Cortex of kidney (tissue), 1 donor: ENCODE data around the gene PARK7.

Experiments
- DNase-seq: peaks from one replicate; lab custom pipeline; 2025; lab: John Stamatoyannopoulos, UW

The PARK7 gene

GRCh38 chr1:7984811-7985210 lies 23.3 kb downstream of the PARK7 start:
- no peak for DNase-seq

- no peak for DNase-seq
Observed at GRCh38 chr1:7985851-7986612, 24.5 kb downstream of the PARK7 start.

DNA sequence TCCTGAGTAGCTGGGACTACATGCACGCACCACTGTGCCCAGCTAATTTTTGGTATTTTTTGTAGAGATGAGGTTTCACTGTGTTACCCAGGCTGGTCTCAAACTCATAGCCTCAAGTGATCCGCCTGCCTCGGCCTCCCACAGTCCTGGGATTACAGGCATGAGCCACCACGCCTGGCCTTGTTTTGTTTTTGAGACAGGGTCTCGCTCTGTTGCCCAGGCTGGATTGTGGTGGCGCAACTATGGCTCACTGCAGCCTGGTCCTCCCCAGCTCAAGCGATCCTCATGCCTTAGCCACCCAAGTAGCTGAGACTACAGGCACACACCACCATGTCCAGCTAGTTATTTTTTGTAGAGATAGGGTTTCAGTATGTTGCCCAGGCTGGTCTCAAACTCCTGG lies 26.0 kb downstream of the PARK7 start:
- no peak for DNase-seq

DNA sequence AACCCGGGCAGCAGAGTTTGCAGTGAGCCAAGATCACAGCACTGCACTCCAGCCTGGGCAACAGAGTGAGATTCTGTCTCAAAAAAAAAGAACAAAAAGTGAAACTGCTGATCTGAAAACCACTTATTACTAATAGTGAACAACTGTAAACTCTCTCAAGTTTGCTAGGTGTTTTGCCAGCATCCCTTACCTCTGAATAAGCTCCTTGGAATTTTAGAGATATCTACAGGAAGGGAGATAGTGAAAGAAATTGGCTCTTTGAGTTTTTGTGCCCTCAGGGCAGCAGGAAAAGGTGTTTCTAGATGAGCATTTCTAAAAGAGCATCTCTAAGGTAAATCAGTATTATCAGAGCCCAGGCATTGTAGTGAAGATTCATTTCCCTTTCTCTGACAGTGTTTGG lies 27.1 kb downstream of the PARK7 start:
- no peak for DNase-seq

DNA sequence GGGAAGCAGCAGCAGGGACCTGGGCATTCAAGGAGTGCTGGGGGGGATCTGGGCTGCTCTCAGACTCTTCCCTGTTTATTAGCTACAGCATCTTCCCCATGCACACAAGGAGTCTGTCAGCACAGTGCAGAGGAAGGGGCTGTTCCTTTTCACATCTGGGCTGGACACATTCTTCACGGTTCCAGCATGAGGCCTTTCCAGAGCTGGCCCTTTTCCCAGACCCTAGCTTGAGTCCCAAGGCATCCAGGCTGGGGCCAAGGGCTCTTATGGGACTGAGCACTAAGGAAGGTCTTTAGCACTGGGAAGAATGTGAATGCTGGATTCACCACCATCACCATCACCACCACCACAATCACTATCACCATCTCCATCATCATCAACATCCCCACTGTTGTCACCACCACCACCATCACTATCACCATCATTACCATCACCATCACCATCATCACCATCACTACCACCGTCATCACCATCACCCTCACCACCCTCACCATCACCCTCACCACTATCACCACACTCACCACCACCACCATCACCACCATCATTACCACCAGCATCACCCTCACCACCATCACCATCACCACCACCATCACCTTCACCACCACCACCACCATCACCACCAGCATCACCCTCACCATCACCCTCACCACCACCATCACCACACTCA lies 28.4 kb downstream of the PARK7 start:
- DNase-seq = no peak

DNA sequence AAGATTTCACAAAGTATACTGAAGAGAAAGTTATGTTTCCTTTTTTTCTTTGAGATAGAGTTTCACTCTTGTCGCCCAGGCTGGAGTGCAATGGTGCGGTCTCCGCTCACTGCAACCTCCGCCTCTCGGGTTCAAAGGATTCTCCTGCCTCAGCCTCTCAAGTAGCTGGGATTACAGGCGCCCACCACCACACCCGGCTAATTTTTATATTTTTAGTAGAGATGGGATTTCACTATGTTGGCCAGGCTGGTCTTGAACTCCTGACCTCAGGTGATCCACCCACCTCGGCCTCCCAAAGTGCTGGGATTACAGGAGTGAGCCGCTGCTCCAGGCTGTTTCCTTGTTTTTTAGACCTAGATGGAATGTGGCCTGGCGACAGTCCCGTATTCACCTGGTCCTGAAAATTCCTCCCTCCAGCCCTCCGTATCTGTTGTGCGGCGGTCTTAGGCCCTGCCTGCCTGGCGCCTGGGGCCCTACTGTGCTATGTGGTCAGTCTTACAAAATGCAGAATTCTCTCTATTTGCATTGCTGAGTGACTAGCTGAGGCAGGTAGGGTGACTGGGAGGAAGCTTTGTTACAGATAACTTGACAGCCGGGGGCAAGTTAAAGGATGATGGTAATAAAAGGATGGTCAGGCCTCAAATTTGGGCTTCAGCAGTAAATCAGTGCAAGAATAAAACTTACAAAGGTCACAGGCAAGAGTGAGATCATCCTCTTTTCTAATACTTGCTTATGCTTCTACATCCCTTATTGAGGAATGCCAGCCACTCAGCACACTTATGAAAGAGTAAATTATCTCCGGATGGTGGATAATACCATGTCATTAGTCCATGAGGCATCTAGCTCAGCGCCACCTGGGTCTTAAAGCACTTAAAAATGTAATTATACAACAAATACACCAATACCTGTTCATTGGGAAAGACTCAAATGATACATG lies 30.3 kb downstream of the PARK7 start:
- DNase-seq = no peak

DNA sequence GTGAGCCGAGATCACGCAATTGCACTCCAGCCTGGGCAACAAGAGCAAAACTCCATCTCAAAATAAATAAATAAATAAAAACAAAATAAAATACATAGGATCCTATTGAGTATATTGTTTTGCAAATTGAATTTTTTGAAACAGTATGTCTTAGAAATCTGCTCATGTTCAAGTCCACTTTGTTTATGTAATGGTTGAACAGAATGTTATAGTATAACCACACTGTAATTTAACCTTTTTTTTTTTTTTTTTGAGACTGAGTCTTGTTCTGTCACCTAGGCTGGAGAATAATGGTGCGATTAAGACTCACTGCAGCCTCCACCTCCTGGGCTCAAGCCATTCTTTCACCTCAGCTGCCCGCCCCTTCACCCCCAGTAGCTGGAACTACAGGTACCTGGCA lies 31.4 kb downstream of the PARK7 start:
- no peak for DNase-seq

DNA sequence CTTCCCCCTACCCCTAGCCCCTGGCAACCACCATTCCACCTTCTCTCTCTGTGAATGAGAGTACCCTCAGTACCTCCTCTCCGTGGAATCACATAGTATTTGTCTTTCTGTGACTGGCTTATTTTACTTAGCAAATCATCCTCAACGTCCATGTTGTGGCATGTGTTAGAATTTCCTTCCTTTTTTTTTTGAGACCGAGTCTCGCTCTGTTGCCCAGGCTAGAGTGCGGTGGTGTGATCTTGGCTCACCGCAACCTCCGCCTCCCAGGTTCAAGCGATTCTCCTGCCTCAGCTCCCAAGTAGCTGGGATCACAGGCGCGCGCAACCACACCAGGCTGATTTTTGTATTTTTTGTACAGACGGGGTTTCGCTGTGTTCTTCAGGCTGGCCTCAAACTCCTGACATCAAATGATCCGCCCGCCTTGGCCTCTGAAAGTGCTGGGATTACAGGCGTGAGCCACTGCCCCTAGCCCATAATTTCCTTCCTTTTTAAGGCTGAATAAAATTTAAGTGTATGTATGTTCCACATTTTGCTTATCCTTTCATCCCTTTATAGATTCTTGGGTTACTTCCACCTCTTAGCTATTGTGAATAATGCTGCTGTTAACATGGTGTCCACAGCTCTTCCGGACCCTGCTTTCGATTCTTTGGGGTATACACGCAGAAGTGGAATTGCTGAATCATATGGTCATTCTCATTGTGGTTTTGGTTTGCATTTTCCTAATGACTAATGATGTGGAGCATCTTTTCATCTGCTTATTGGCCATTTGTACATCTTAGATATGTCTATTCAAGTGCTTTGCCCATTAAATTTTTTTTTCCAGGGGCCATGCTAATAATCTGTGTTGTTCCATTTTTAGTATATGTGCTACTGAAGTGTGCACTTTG lies 32.3 kb downstream of the PARK7 start:
- no peak for DNase-seq

DNA sequence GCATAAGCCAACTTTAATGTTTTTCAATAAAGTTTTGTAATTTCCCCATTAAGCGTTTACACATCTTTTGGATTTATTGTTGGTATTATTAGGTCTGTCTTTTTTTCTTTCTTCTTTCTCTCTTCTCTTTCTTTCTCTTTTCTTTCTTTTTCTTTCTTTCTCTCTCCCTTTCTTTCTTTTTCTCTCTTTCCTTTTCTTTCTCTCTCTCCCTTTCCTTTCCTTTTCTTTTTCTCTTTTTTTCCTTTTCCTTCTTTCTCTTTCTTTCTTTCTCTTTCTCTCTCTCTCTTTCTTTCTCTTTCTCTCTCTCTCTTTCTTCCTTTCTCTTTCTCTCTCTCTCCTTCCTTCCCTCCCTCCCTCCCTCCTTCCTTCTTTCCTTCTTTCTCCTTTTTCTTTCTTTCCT lies 33.3 kb downstream of the PARK7 start:
- no peak for DNase-seq

DNA sequence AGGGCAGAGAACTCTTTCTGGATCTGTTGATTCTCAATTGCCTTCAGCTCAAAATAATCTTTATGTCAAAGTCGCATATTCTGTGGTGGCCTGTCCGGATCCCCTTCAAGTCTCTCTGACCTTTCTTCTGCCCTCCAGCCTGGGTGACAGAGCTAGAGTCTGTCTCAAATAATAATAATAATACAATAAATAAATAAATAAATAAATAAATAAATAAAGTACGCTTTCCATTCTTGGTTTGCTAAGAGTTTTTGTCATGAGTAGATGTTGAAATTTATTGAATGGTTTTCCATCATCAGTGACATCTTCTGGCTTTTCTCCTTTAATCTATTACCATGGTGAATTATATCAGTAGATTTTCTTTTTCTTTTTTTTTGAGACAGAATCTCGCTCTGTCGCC lies 33.9 kb downstream of the PARK7 start:
- DNase-seq = no peak

DNA sequence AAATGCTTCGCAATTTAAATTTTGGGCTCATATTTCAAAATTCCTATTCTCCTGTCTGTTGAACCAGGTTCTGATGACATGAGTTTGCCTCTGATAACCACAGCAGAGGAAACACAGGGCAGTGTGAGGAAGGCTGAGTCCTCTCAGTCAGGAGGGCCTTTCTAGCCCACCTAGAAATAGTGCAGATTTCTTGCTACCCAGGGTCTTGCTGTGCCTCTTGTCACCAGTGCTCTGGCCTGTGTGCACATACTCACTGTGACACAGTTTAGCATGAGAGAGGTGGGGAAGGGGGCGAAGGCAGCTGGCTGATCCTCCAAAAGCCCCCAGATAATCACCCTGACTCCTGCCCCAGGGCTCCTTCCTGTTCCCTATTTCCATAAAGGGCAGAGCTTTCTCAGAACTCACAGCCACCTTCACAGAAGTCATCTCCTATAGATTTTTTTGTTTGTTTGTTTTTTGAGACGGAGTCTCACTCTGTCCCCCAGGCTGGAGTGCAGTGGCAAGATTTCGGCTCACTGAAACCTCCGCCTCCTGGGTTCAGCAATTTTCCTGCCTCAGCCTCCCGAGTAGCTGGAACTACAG lies 40.9 kb downstream of the PARK7 start:
- no peak for DNase-seq

DNA sequence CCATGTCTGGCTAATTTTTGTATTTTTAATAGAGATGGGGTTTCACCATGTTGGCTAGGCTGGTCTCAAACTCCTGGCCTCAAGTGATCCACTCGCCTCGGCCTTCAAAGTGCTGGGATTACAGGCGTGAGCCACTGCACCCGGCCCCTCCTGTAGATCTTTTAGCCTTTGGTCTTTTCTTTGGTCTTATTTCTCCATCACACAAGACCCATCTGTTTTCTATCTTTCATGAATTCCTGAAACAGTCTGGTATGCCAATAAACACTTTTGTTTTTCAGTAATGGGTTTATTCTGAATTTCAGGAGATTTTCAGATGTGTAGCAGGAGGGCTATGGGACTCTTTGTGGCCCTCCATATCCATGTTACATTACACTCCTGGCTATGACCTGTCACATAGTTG lies 41.4 kb downstream of the PARK7 start:
- no peak for DNase-seq

GRCh38 chr1:8003438-8004112 lies 42.1 kb downstream of the PARK7 start:
- no peak for DNase-seq

GRCh38 chr1:8004113-8004802 lies 42.7 kb downstream of the PARK7 start:
- no peak for DNase-seq

DNA sequence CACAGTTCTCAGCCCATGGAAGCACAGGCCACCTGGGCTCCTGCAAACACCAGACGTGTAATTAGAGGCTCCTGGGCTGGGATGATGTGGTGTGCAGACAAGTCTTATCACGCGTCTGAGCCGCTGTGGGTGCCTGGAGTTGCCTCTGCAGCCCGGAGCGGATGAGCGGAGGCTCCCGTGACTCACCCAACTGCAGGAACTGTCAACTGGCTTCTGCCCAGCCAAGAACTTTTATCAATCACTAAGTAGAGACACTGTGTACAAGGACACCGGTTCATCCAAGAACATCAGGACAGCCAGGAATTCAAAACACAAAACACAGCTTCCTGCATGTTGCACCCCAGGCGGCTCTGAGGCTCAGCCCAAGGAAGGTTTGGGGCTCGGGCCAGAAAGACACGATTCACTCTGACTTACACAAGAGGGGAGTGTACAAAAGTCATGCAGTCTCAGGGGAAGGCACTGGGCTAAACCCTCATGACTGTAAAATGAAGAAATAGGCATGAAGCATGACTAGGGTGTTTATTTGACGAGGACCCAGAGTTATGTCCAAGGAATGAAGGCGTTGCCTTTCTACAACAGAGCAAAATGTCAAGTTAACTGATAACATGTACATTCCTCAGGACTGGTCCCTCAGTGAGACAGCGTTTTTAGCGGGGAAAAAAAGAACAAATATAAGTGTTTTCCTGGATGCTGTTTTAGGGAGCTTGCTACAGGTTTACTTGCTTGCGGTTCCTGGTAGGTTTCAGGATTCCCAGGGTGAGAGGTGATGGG lies 43.5 kb downstream of the PARK7 start:
- DNase-seq = no peak

DNA sequence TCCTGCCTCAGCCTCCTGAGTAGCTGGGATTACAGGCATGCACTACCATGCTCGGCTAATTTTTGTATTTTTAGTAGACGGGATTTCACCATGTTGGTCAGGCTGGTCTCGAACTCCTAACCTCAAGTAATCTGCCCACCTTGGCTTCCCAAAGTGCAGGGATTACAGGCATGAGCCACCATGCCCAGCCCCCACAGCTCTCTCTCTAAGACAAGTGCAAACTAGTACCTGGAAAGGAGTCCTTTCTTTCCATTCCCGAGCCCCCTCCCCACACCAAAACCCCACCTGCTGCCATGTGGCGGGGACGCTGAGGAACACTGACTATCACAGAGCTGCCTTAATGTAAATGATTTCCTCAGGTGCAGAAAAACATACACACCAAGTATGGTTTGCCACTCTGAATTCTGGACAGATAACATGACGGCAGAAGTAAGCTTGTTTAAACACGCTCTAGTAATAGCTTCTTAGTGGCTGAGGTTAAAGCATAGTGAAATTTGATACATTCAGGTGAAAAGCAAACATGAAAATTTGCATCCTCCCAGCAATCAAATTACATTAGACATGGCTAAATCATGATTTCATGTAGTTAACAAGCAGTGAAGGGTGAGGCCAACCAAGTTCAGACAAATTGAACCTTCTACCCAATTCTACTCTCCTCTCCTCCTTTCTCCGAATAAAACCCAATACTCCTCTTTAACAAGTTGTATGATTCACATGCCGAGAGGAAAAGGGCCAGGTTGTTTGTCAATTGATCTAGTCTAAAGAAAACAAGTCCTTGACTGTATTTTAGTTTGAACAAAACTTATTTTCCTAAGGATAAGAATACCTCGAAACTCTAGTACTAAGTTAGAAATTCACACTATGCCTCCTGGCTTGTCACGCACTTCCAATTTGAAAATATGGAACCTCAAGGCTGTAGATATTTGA lies 44.8 kb downstream of the PARK7 start:
- no peak for DNase-seq

- DNase-seq = no peak
Observed at GRCh38 chr1:8009043-8010002, 47.8 kb downstream of the PARK7 start.
